Fibroblast of gingiva (primary cell): ENCODE measurements around the gene ETV1.
A peak's percentile ranks its signal among the peaks of the same experiment; 100 is the strongest.

Experiments
- DNase-seq: peaks from one replicate; pipeline ENCODE4 v3.0.0-alpha.2; 2011; ENCODE audit warnings: low read depth

ETV1 gene

DNA sequence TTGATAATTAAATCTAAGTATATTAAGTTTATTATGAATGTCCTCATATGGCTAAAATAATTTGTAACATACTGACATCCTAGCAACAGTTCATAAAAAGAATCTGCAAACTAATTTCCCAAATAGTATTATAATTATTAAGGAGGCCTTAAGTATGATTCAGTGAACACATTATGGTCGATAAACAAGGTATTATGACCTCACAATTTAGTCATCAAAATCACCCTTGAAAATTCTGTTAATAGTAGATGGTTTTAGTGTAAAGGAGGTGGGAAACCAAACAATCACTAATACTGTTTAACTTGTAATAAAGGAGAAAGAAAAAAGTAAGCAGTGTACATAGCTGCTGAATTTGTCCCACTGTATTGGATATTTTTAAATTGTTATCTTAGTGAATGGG lies 2.1 kb downstream of the ETV1 start:
- DNase-seq: no peak

DNA sequence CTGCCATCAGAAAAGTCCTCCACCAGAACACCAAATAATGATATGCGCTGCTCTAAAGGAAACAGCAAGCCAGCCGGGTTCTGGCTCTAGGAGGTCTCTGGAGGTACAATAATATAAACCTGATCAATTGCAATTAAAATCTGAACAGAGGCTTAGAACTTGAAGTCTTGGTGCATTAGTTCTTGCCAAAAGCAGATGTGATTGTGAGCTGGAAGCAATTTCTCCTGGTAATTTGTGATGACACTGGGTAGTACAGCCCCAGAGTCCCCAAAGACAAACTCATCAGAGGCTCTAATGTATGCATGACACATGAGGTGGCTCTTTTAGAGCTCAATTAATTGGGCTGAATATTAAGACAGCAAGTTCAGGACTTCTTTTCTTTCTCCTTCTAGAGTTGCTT lies 3.3 kb downstream of the ETV1 start:
- DNase-seq: no peak

DNA sequence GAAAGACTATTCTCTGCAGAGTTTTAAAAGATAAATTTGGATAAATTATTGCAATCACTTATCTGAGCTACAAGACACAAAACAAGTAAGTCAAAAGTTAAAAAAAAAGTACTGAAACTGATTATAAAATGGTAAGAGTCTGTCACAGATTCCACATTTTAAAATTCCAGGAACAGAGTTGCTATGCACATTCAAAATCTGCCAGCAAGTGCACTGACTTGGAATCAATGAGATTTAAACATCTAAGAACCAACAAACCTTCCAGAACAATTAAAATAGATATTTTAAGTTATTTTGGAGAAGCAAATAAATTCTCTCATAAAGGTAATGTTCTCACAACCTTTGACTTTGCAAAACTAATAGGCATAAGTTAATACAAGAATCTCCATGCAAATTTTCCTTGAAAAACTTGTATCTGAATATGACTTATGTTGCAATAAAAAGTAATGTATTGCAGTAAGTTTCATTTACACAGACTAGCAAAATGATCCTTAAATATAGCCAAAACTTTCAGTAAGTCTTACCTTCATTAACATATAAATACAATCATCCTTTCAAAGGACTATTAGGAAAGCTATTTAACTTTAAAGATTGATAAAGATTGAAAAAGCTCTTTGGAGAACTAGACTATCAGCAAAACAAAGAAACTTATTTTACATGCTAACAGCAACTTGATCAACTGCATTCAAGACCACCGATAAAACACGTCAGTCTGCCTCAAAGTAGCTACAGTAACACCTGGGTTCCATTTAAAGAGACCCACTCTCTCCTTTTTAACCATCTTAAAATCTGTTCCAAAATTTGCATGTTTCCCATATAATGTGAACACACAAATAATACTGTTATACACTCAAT lies 4.4 kb downstream of the ETV1 start:
- no peak for DNase-seq

DNA sequence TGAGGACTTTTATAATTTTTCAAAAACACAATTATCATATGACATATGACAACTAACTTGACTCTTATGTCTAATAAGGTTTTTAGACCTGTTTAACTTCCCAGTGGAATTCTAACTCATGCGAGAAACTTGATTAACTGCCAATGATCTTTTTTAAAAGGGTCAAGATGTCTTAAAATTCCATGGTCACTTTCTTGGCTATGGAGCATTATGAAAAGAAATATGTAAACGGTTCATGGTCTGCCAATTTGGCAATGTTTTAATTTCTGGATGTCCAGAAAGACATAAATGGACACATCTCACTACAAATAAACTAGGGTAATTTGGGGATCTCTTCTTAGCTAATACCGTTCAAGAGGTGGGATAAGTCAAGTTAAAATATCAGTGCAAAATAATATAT lies 5.4 kb downstream of the ETV1 start:
- peak; percentile 14 for DNase-seq

GRCh38 chr7:13982940-13983677 lies 6.4 kb downstream of the ETV1 start:
- no peak for DNase-seq

- DNase-seq: peak; percentile 98
Measured at GRCh38 chr7:13981070-13981469, 8.4 kb downstream of the ETV1 start.

- no peak for DNase-seq
Measured at GRCh38 chr7:13980474-13980873, 9.0 kb downstream of the ETV1 start.

GRCh38 chr7:13979671-13980435 lies 9.6 kb downstream of the ETV1 start:
- DNase-seq: peak; percentile 90

- no peak for DNase-seq
Measured at GRCh38 chr7:13976594-13976993, 12.9 kb downstream of the ETV1 start.

DNA sequence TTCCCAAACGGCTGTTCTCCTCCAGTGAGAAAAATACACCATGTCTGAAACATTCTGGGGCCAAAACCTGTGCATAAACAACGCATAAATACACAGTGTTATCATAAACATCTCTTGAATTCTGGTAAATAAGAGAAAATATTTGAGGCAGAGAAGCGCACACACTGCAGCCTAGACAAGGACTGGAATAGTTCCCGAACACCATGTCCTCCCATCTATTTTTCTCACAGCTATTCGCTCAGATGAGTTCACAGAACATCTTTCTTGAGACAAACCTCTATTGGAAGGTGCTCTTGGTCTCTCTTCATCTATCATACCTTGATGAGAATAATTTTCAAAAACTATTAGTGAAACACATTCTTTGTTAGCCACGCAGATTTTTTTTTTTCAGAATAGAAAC lies 24.4 kb downstream of the ETV1 start:
- DNase-seq: no peak

- DNase-seq: no peak
Measured at GRCh38 chr7:13963925-13964324, 25.5 kb downstream of the ETV1 start.

DNA sequence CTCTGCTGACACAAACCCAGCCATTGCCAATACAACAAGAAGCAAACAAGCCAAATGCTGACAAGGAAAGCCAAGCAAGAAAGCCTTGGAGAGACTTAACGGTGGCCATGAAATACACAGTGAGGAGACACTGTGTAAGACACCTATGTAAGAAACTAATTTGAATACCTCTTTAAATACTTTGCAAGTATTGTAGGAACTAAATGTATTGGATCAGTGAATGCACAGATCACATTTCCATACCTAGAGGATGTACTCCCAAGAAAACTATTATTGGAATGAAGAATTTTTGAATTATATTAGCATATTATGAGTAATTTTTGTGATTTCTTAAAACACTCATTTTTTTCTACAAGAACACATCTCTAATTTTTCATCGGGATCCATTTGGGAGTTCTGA lies 34.0 kb downstream of the ETV1 start:
- DNase-seq: no peak

DNA sequence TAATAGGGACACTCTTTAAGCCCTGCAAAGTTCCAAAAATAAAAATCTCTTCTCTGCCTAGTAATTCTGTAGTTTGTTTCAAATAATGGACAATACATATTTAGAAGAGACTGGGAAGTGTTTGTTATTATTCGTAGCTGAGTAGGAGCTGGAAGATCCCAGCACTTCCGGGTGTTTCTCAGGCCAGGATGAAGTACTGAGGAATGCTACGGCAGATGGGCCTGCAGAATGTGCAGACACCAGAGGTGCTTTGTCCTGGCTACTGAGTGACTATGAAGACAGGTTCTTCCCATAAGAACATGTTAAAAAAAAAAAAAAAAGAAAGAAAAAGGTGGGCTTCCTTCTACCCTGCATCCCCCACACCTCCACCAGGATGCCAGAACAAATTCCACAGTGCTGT lies 36.1 kb downstream of the ETV1 start:
- DNase-seq: no peak

- DNase-seq: no peak
Measured at GRCh38 chr7:13952921-13953320, 36.5 kb downstream of the ETV1 start.

GRCh38 chr7:13949939-13950338 lies 39.5 kb downstream of the ETV1 start:
- no peak for DNase-seq

- no peak for DNase-seq
Measured at GRCh38 chr7:13949445-13949844, 40.0 kb downstream of the ETV1 start.

GRCh38 chr7:13948019-13948801 lies 41.3 kb downstream of the ETV1 start:
- no peak for DNase-seq

GRCh38 chr7:13947535-13947934 lies 41.9 kb downstream of the ETV1 start:
- DNase-seq: no peak

DNA sequence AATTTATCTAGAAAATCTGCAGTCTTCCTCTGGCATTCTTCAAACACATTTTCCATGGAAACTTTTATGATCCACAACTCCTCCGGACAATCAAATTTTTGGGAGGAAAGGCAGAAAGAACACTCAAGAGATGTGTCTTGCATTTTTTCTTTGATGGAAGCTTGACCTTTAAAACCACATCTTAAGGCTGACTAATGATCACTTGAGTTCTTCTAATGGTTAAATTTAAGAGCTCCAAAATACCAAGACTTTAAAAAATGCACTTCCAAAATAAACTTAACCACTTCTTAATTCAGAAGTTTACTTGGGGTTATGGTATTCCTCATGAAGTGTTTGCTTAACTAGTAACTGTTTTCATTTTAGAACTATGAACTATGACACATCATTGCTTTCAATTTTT lies 43.3 kb downstream of the ETV1 start:
- peak; percentile 71 for DNase-seq

- DNase-seq: peak; percentile 58
Measured at GRCh38 chr7:13945670-13946069, 43.8 kb downstream of the ETV1 start.

GRCh38 chr7:13933536-13933935 lies 55.9 kb downstream of the ETV1 start:
- DNase-seq: no peak

- DNase-seq: no peak
Measured at GRCh38 chr7:13933091-13933490, 56.4 kb downstream of the ETV1 start.
